ENCODE measurements around the gene CAMK1D. TPM values are rescaled to one million over a fixed set of nuclear protein-coding genes. Genes with fewer than 3 reads are reported as not detected.

Gene CAMK1D
- total RNA-seq, 2 experiments from 2014 or later: 19.0 to 25.6 TPM

GRCh38 chr10:12842310-12842709, 493.0 kb downstream of the CAMK1D start:
- Histone ChIP-seq H3K4me2 (ENCODE audit: low read length) (no peak overlapping the region), H3K9me2 (ENCODE audit: insufficient read depth, low read length) (no peaks in the 10 kb centered on the region), H3K4me3 (ENCODE audit: low read depth, low read length, poor library complexity, severe bottlenecking) (no peak overlapping the region), H3K4me1 (ENCODE audit: insufficient read depth, low read length, poor library complexity, severe bottlenecking) (no peaks in the 10 kb centered on the region), H3K36me3 (ENCODE audit: insufficient read depth, low read length) (no peaks in the 10 kb centered on the region), H4K20me1 (ENCODE audit: insufficient read depth, low read length) (no peaks in the 10 kb centered on the region), H2AFZ (ENCODE audit: low read length) (no peak overlapping the region), H3K9me3 (ENCODE audit: low read length) (no peaks in the 10 kb centered on the region), H3K27ac (ENCODE audit: low read depth, low read length, poor library complexity, severe bottlenecking) (no peak overlapping the region), H3K79me2 (ENCODE audit: insufficient read depth, low read depth, low read length) (no peaks in the 10 kb centered on the region)
- intact Hi-C loops (cut with micrococcal nuclease; ENCODE audit: unreplicated experiment): no loop called here
- no peak for DNase-seq (ENCODE audit: low spot score)
- BruUV-seq (replicated peaks): no TSS peak
- ChIA-PET CTCF (ENCODE audit: unreplicated experiment) (no interaction called here), POLR2A (interaction anchor here (0.6 kb wide), 1 partner anchor 22 kb away, joined by 3 read pairs; no protein-coding TSS in a partner anchor)
- TF ChIP-seq CTCF (conservative IDR thresholded peaks at IDR 0.05; ENCODE audit: low read length): no peak

- Histone ChIP-seq H3K9me3 (ENCODE audit: low read length) (no peaks in the 10 kb centered on the region), H3K4me3 (ENCODE audit: low read depth, low read length, poor library complexity, severe bottlenecking) (no peak overlapping the region), H3K4me2 (ENCODE audit: low read length) (no peak overlapping the region), H3K9me2 (ENCODE audit: insufficient read depth, low read length) (no peaks in the 10 kb centered on the region), H2AFZ (ENCODE audit: low read length) (no peak overlapping the region), H3K4me1 (ENCODE audit: insufficient read depth, low read length, poor library complexity, severe bottlenecking) (no peaks in the 10 kb centered on the region), H3K27ac (ENCODE audit: low read depth, low read length, poor library complexity, severe bottlenecking) (no peak overlapping the region), H3K36me3 (ENCODE audit: insufficient read depth, low read length) (no peaks in the 10 kb centered on the region), H4K20me1 (ENCODE audit: insufficient read depth, low read length) (no peaks in the 10 kb centered on the region), H3K79me2 (ENCODE audit: insufficient read depth, low read depth, low read length) (no peaks in the 10 kb centered on the region)
- no peak for DNase-seq (ENCODE audit: low spot score)
- intact Hi-C loops (cut with micrococcal nuclease; ENCODE audit: unreplicated experiment): no loop called here
- BruUV-seq (replicated peaks): no TSS peak
- TF ChIP-seq CTCF (conservative IDR thresholded peaks at IDR 0.05; ENCODE audit: low read length): no peak
- no peak for TF ChIP-seq EZH2phosphoT487 (IDR thresholded peaks at IDR 0.05; ENCODE audit: borderline replicate concordance, low read depth, low read length)
- CTCF ChIA-PET (ENCODE audit: unreplicated experiment): no interaction called here
- POLR2A ChIA-PET: no interaction called here
These were observed 494.1 kb downstream of the CAMK1D start for GRCh38 chr10:12843296-12843945.

- Histone ChIP-seq H3K4me2 (ENCODE audit: low read length) (no peak overlapping the region), H3K36me3 (ENCODE audit: insufficient read depth, low read length) (no peaks in the 10 kb centered on the region), H3K79me2 (ENCODE audit: insufficient read depth, low read depth, low read length) (no peaks in the 10 kb centered on the region), H3K27ac (ENCODE audit: low read depth, low read length, poor library complexity, severe bottlenecking) (no peak overlapping the region), H3K9me2 (ENCODE audit: insufficient read depth, low read length) (no peaks in the 10 kb centered on the region), H3K4me3 (ENCODE audit: low read depth, low read length, poor library complexity, severe bottlenecking) (no peak overlapping the region), H3K9me3 (ENCODE audit: low read length) (no peaks in the 10 kb centered on the region), H3K4me1 (ENCODE audit: insufficient read depth, low read length, poor library complexity, severe bottlenecking) (no peaks in the 10 kb centered on the region), H2AFZ (ENCODE audit: low read length) (no peak overlapping the region), H4K20me1 (ENCODE audit: insufficient read depth, low read length) (no peaks in the 10 kb centered on the region)
- ChIA-PET POLR2A (interaction anchor here (0.7 kb wide), 1 partner anchor 25 kb away, joined by 3 read pairs; no protein-coding TSS in a partner anchor), CTCF (ENCODE audit: unreplicated experiment) (no interaction called here)
- no peak for TF ChIP-seq EZH2phosphoT487 (IDR thresholded peaks at IDR 0.05; ENCODE audit: borderline replicate concordance, low read depth, low read length)
- no peak for TF ChIP-seq CTCF (conservative IDR thresholded peaks at IDR 0.05; ENCODE audit: low read length)
- DNase-seq (ENCODE audit: low spot score): no peak
- no TSS peak for BruUV-seq (replicated peaks)
- intact Hi-C loops (cut with micrococcal nuclease; ENCODE audit: unreplicated experiment): no loop called here
These were observed 495.6 kb downstream of the CAMK1D start for GRCh38 chr10:12844811-12845483.

All from OCI-LY7 (cell line).